Ovary (tissue), 9 donors: ENCODE results near the gene SPEG. TPM values are rescaled to one million over a fixed set of nuclear protein-coding genes. Genes with fewer than 3 reads are reported as not detected.

ENCODE experiments used
- DNase-seq, 5 donors: peaks; one replicate each; pipeline ENCODE4 v3.0.0-alpha.2; 2019 to 2020
- H3K27ac ChIP-seq, 2 donors: fragments of 200-600 bp; one replicate each; pipeline versions ENCODE4 v1.5.1 to v1.8.0; 2019 to 2022
- H3K27me3 ChIP-seq: fragments of 200-600 bp; one replicate; pipeline ENCODE4 v1.8.0; 2022
- H3K36me3 ChIP-seq: fragments of 200-600 bp; sonication (generic); one replicate; pipeline ENCODE4 v1.5.1; 2019
- H3K4me1 ChIP-seq: one replicate; pipeline ENCODE4 v1.8.1; 2013; ENCODE audit warnings: mild to moderate bottlenecking, moderate library complexity; ENCODE audit not compliant: insufficient read depth
- H3K4me3 ChIP-seq: fragments of 200-600 bp; sonication (generic); one replicate; pipeline ENCODE4 v1.5.1; 2017
- H3K9me3 ChIP-seq, 2 donors: fragments of 200-600 bp in 1 of 2; sonication (generic) in 1 of 2; one replicate each; pipeline versions ENCODE4 v1.5.1 to v1.8.1; 2013 to 2019; ENCODE audit warnings: mild to moderate bottlenecking in 1 of 2, moderate library complexity in 1 of 2
- EP300 ChIP-seq: sonication (generic); formaldehyde crosslinking; IDR thresholded peaks from one replicate; pipeline ENCODE4 v1.6.1; 2017; ENCODE audit warnings: antibody characterized with exemption
- POLR2A ChIP-seq: fragments of 450-650 bp; IDR thresholded peaks from one replicate; pipeline ENCODE4 v1.6.1; 2017; ENCODE audit warnings: antibody characterized with exemption, mild to moderate bottlenecking, moderate library complexity
- WGBS, 3 donors: extraction: QIAGEN DNeasy Blood & Tissue Kit in 1 of 3; methylation state at CpG; one replicate each; pipeline versions ENCODE4 v1.1.5 to v1.1.7; 2013 to 2017; 5-methylcytosine and 5-hydroxymethylcytosine counted together
- intact Hi-C, 4 donors: fragments of 100-400 bp; cut with DNase I; formaldehyde crosslinking; loops; one replicate each; pipeline versions ENCODE4 v1.11.0 to v1.15.1; 2022 to 2023
- polyA plus RNA-seq, 2 donors: library from polyadenylated mRNA; stranded (reverse); fragments of 200-250 nt in 1 of 2; fragments of 350-450 nt in 1 of 2; fragmentation: Illumina TruSeq in 1 of 2; extraction: RNeasy Lipid Tissue Mini Kit (QIAGEN cat#74804) in 1 of 2; gene quantifications; one replicate each; pipeline ENCODE4 v1.2.3, GENCODE V29; 2013 to 2014
- total RNA-seq, 7 donors: library from RNA; depleted of rRNA in 2 of 7; stranded (reverse); fragments of >200 nt in 2 of 7; fragmentation: NEBNext Ultra II Directional in 3 of 7; extraction: Animal tissue kit (Norgen Biotek cat#: 25700) in 3 of 7; gene quantifications; one replicate each; pipeline versions ENCODE4 v1.1.0 to v1.2.4, GENCODE V29; 2016 to 2023
- TF ChIP-seq, protein P1 (sequence below), 3 donors: fragments of 450-650 bp in 2 of 3; fragments of 200-600 bp in 1 of 3; IDR thresholded peaks; one replicate each; pipeline versions ENCODE4 v1.5.1 to v1.8.0; 2016 to 2022; ENCODE audit warnings: antibody characterized with exemption in 3 of 3, mild to moderate bottlenecking in 1 of 3
- donor health status: DM: no; HTN: no; CAD: no; lungs with moderate emphysema.
- donor health status: DM: no; HTN: no; CAD: no.
- donor health status: Bipolar disorder and iron deficiency.
- donor health status: DM: yes; HTN: yes; CAD: no.
- donor health status: DM: no; HTN: no; CAD: no.
- donor health status: DM: yes; HTN: yes; CAD: no.

The SPEG gene
- total and polyA plus RNA-seq, 9 donors = 9.9 to 79.7 (median 29.6) TPM

- no peak for DNase-seq
- intact Hi-C loops = loop anchor here in 3 of 4 donors (2.0 to 10.0 kb wide), 4 partner anchors 53 to 253 kb away; partner anchors contain the start of gene DNAJB2 (in 2 of the 3)
Observed at GRCh38 chr2:219527472-219527871, 92.8 kb downstream of the SPEG start.

DNA sequence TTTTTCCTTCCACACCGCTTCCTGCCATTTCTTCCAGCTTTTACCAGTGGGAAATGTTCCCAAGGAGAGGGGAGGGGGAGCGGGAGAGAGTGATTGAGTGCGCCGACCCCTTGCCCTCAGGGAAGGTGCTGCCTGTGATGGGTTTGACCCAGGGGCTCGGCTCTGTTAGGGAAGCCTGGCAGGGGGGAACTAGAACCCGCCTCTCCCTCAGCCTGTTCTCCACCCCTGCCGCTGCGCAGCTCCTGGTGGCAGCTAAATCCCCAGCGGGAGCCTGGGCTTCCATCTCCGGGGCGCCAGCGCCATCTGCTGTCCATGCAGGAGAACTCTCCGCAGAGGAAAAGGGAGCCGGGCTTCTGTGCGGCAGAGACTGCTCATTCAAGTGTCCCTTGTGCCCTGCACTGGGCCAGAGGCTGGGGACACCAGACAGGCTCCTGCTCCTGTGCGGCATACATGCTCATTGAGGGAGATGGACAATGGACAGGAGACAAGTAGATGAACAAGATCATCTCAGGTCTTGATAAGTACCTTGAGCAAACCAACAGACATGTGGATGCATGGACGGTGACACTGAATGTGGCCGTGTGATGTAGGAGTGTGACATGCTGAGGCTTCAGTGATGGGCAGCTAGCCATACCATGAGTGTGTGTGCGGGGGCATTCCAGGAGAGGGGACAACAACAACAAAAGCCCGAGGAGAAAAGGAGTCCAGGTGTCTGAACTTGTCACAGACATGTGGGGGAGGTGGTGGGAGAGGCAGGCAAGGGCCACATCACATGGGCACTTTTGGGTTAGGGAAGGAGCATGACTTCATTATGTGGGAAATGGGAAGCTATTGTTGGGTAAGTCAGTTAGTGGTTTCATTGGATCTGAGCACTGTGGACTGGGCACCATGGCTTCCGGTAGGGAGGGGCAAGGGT lies 95.7 kb downstream of the SPEG start:
- Histone ChIP-seq H3K4me1 (no peaks in the 10 kb centered on the region), H3K36me3 (no peaks in the 10 kb centered on the region), H3K27ac (no peak overlapping the region), H3K9me3 (no peaks in the 10 kb centered on the region), H3K4me3 (peak overlapping the region; percentile 22), H3K27me3 (no peaks in the 10 kb centered on the region)
- TF ChIP-seq EP300 (no peak), POLR2A (no peak)
- TF ChIP-seq, protein P1, sequence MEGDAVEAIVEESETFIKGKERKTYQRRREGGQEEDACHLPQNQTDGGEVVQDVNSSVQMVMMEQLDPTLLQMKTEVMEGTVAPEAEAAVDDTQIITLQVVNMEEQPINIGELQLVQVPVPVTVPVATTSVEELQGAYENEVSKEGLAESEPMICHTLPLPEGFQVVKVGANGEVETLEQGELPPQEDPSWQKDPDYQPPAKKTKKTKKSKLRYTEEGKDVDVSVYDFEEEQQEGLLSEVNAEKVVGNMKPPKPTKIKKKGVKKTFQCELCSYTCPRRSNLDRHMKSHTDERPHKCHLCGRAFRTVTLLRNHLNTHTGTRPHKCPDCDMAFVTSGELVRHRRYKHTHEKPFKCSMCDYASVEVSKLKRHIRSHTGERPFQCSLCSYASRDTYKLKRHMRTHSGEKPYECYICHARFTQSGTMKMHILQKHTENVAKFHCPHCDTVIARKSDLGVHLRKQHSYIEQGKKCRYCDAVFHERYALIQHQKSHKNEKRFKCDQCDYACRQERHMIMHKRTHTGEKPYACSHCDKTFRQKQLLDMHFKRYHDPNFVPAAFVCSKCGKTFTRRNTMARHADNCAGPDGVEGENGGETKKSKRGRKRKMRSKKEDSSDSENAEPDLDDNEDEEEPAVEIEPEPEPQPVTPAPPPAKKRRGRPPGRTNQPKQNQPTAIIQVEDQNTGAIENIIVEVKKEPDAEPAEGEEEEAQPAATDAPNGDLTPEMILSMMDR (IDR thresholded peaks at IDR 0.05) = peak; percentile 89 to 99 (median 99)
- WGBS, 3 donors = 7 to 13% (median 10%) methylated on average over 15 to 21 of the region's 21 CpGs
- intact Hi-C loops = loop anchor here in 3 of 4 donors (1.0 to 10.0 kb wide), 5 partner anchors 54 to 366 kb away; partner anchors contain the start of gene NHEJ1 (in 1 of the 3)
- peak; percentile 85 to 92 (median 89) for DNase-seq

More at GRCh38 chr2:219527472-219527871, 92.8 kb downstream of the SPEG start:
- Histone ChIP-seq H3K4me1 (no peaks in the 10 kb centered on the region), H3K9me3 (no peaks in the 10 kb centered on the region), H3K27ac (no peak overlapping the region), H3K4me3 (no peak overlapping the region), H3K36me3 (no peaks in the 10 kb centered on the region), H3K27me3 (no peaks in the 10 kb centered on the region)
- whole genome bisulfite sequencing, 3 donors = 45 to 62% (median 48%) methylated on average over 5 of the region's 5 CpGs
- TF ChIP-seq EP300 = no peak
- TF ChIP-seq, protein P1 (IDR thresholded peaks at IDR 0.05) = no peak
- no peak for TF ChIP-seq POLR2A

- no peaks in the 10 kb centered on the region for H3K36me3 ChIP-seq
- H3K4me1 ChIP-seq = no peaks in the 10 kb centered on the region
- peak in 1 of 5 donors; percentile 20 for DNase-seq
- H3K9me3 ChIP-seq = no peaks in the 10 kb centered on the region
- H3K27me3 ChIP-seq = no peaks in the 10 kb centered on the region
- 72 to 78% (median 72%) methylated on average over 16 to 20 of the region's 20 CpGs for WGBS, 3 donors
- TF ChIP-seq, protein P1 (IDR thresholded peaks at IDR 0.05) = no peak
- TF ChIP-seq EP300 = no peak
- TF ChIP-seq POLR2A = no peak
- H3K4me3 ChIP-seq = no peak overlapping the region
- H3K27ac ChIP-seq = no peak overlapping the region
- intact Hi-C loops = loop anchor here in 3 of 4 donors (2.0 to 10.0 kb wide), 4 partner anchors 55 to 367 kb away; partner anchors contain the start of gene NHEJ1 (in 1 of the 3)
Observed at GRCh38 chr2:219531639-219532377, 97.2 kb downstream of the SPEG start.

GRCh38 chr2:219532378-219532649 lies 97.7 kb downstream of the SPEG start:
- WGBS, 3 donors = 70 to 85% (median 77%) methylated on average over 7 to 8 of the region's 8 CpGs

More at GRCh38 chr2:219532378-219532649, 97.7 kb downstream of the SPEG start:
- Histone ChIP-seq H3K4me1 (no peaks in the 10 kb centered on the region), H3K9me3 (no peaks in the 10 kb centered on the region), H3K36me3 (no peaks in the 10 kb centered on the region), H3K27ac (no peak overlapping the region), H3K4me3 (no peak overlapping the region), H3K27me3 (no peaks in the 10 kb centered on the region)
- DNase-seq = no peak
- TF ChIP-seq, protein P1 (IDR thresholded peaks at IDR 0.05) = no peak
- no peak for TF ChIP-seq EP300
- TF ChIP-seq POLR2A = no peak
- intact Hi-C loops = loop anchor here in 2 of 4 donors (5.0 to 10.0 kb wide), 3 partner anchors 58 to 368 kb away; partner anchors contain the start of gene NHEJ1 (in 1 of the 2)
